Neural progenitor cell (in vitro differentiated cells): ENCODE measurements around the gene FLT3LG. TPM values are rescaled to one million over a fixed set of nuclear protein-coding genes. Genes with fewer than 3 reads are reported as not detected.

Experiments used
- DNase-seq: peaks from one replicate; pipeline ENCODE4 v3.0.0-alpha.2; 2016; ENCODE audit warnings: low spot score
- H2AFZ ChIP-seq: fragments of 200-600 bp; sonication (generic); replicated peaks from 2 replicates; pipeline ENCODE4 v1.6.1; 2016; ENCODE audit warnings: antibody characterized with exemption
- H3F3A ChIP-seq: fragments of 200-600 bp; sonication (generic); 2 replicates; pipeline ENCODE4 v1.6.1; 2016; ENCODE audit warnings: antibody characterized with exemption, low read depth
- H3K27ac ChIP-seq: fragments of 200-600 bp; sonication (generic); 2 replicates; pipeline ENCODE4 v1.5.1; 2016; ENCODE audit warnings: mild to moderate bottlenecking
- H3K27me3 ChIP-seq: fragments of 200-600 bp; sonication (generic); 2 replicates; pipeline ENCODE4 v1.6.1; 2016; ENCODE audit warnings: mild to moderate bottlenecking, moderate library complexity
- H3K36me3 ChIP-seq: fragments of 200-600 bp; sonication (generic); 2 replicates; pipeline ENCODE4 v1.5.1; 2016
- H3K4me1 ChIP-seq: fragments of 200-600 bp; sonication (generic); 2 replicates; pipeline ENCODE4 v1.6.1; 2016; ENCODE audit warnings: mixed run types
- H3K4me2 ChIP-seq: fragments of 200-600 bp; sonication (generic); 2 replicates; pipeline ENCODE4 v1.6.1; 2016
- H3K4me3 ChIP-seq: fragments of 200-600 bp; sonication (generic); 2 replicates; pipeline ENCODE4 v1.5.1; 2016
- H3K79me2 ChIP-seq: fragments of 200-600 bp; sonication (generic); 2 replicates; pipeline ENCODE4 v1.6.1; 2016; ENCODE audit warnings: low read depth
- H3K9ac ChIP-seq: fragments of 200-600 bp; sonication (generic); 2 replicates; pipeline ENCODE4 v1.6.1; 2016
- H3K9me3 ChIP-seq: fragments of 200-600 bp; sonication (generic); 2 replicates; pipeline ENCODE4 v1.5.1; 2016; ENCODE audit warnings: low read depth
- H4K20me1 ChIP-seq: fragments of 200-600 bp; sonication (generic); 2 replicates; pipeline ENCODE4 v1.6.1; 2016; ENCODE audit warnings: low read depth
- H3K27ac Mint-ChIP-seq: 3 replicates; pipeline ENCODE4 v1.8.0; 2021; ENCODE audit warnings: mixed read lengths
- H3K27me3 Mint-ChIP-seq: 2 replicates; pipeline ENCODE4 v1.8.0; 2022; ENCODE audit warnings: low read depth, mild to moderate bottlenecking, inconsistent platforms, moderate library complexity, mixed read lengths; ENCODE audit not compliant: insufficient read depth
- H3K36me3 Mint-ChIP-seq: 3 replicates; pipeline ENCODE4 v1.8.0; 2021; ENCODE audit warnings: mixed read lengths
- H3K4me1 Mint-ChIP-seq: 3 replicates; pipeline ENCODE4 v1.8.0; 2021; ENCODE audit warnings: mixed read lengths
- H3K4me3 Mint-ChIP-seq: 3 replicates; pipeline ENCODE4 v1.8.0; 2021; ENCODE audit warnings: mild to moderate bottlenecking, moderate library complexity, mixed read lengths
- H3K9me3 Mint-ChIP-seq: 3 replicates; pipeline ENCODE4 v1.8.0; 2020; ENCODE audit warnings: mixed read lengths
- CTCF ChIP-seq: fragments of 200-600 bp; sonication (generic); IDR thresholded peaks from 2 replicates; pipeline ENCODE4 v1.5.1; 2017; ENCODE audit warnings: antibody characterized with exemption, mild to moderate bottlenecking
- EZH2 ChIP-seq: fragments of 200-600 bp; sonication (generic); IDR thresholded peaks from 2 replicates; pipeline ENCODE4 v1.6.1; 2017; ENCODE audit warnings: antibody characterized with exemption, mild to moderate bottlenecking, moderate library complexity
- EZH2phosphoT487 ChIP-seq: fragments of 200-600 bp; sonication (generic); IDR thresholded peaks from 2 replicates; pipeline ENCODE4 v1.6.1; 2017; ENCODE audit warnings: antibody characterized with exemption
- total RNA-seq: library from RNA; depleted of rRNA; stranded (reverse); fragments of >200 nt; gene quantifications from 2 replicates; pipeline ENCODE4 v1.2.3, GENCODE V29; 2015; ENCODE audit warnings: low replicate concordance

The FLT3LG gene
- total RNA-seq, 1 donor from 2014 or later, result 0.24 TPM

GRCh38 chr19:49432141-49433073 lies 41.6 kb upstream of the FLT3LG start:
- H3K4me2 ChIP-seq, result peak overlapping the region; percentile 57
- Mint-ChIP-seq H3K27me3 (peaks cover 61% of the 10 kb centered on the region), H3K4me3 (no peak overlapping the region)

GRCh38 chr19:49433240-49433901 lies 40.6 kb upstream of the FLT3LG start:
- H3K27ac Mint-ChIP-seq, result no peak overlapping the region
- H3K36me3 Mint-ChIP-seq, result peaks cover 2% of the 10 kb centered on the region
- H3K4me2 ChIP-seq, result no peak overlapping the region

More at GRCh38 chr19:49432141-49433073, 41.6 kb upstream of the FLT3LG start:
- Histone ChIP-seq H3K27me3 (peaks cover 96% of the 10 kb centered on the region), H3K79me2 (no peaks in the 10 kb centered on the region), H3F3A (peaks cover 59% of the 10 kb centered on the region), H3K4me1 (peaks cover 21% of the 10 kb centered on the region), H4K20me1 (no peaks in the 10 kb centered on the region), H3K36me3 (no peaks in the 10 kb centered on the region), H3K9me3 (no peaks in the 10 kb centered on the region), H3K4me3 (peak overlapping the region; percentile 30), H3K27ac (no peak overlapping the region), H2AFZ (no peak overlapping the region), H3K9ac (no peak overlapping the region)
- no peak overlapping the region for H3K27ac Mint-ChIP-seq
- peaks cover 2% of the 10 kb centered on the region for H3K36me3 Mint-ChIP-seq
- H3K9me3 Mint-ChIP-seq, result peaks cover 12% of the 10 kb centered on the region
- peaks cover 39% of the 10 kb centered on the region for H3K4me1 Mint-ChIP-seq
- TF ChIP-seq EZH2phosphoT487 (peak; percentile 83), EZH2 (peak; percentile 95), CTCF (no peak)
- DNase-seq, result peak; percentile 75

More at GRCh38 chr19:49433240-49433901, 40.6 kb upstream of the FLT3LG start:
- Mint-ChIP-seq H3K27me3 (peaks cover 63% of the 10 kb centered on the region), H3K9me3 (peaks cover 12% of the 10 kb centered on the region), H3K4me3 (no peak overlapping the region), H3K4me1 (peaks cover 33% of the 10 kb centered on the region)
- DNase-seq, result no peak
- H3K9me3 ChIP-seq, result no peaks in the 10 kb centered on the region
- H2AFZ ChIP-seq, result no peak overlapping the region
- no peaks in the 10 kb centered on the region for H3K79me2 ChIP-seq
- H3F3A ChIP-seq, result peaks cover 58% of the 10 kb centered on the region
- H3K36me3 ChIP-seq, result no peaks in the 10 kb centered on the region
- TF ChIP-seq EZH2phosphoT487, result no peak
- no peak for TF ChIP-seq EZH2
- no peak for TF ChIP-seq CTCF
- H3K4me3 ChIP-seq, result no peak overlapping the region
- no peaks in the 10 kb centered on the region for H4K20me1 ChIP-seq
- no peak overlapping the region for H3K27ac ChIP-seq
- H3K27me3 ChIP-seq, result peaks cover 96% of the 10 kb centered on the region
- H3K9ac ChIP-seq, result no peak overlapping the region
- peaks cover 21% of the 10 kb centered on the region for H3K4me1 ChIP-seq
